ENCODE measurements around the gene MBNL2. TPM values are rescaled to one million over a fixed set of nuclear protein-coding genes. Genes with fewer than 3 reads are reported as not detected.

MBNL2 gene
- total and polyA plus RNA-seq, 2 experiments from 2014 or later: 0.55 to 3.2 TPM

- Histone ChIP-seq H3K79me2 (replicated peaks; ENCODE audit: insufficient read depth) (no peaks in the 10 kb centered on the region), H3K4me2 (no peak overlapping the region), H3K4me3 (no peak overlapping the region), H3K4me1 (ENCODE audit: insufficient read depth) (peaks cover 26% of the 10 kb centered on the region), H3K36me3 (ENCODE audit: insufficient read depth) (no peaks in the 10 kb centered on the region), H3K27me3 (ENCODE audit: insufficient read depth) (no peaks in the 10 kb centered on the region), H3K27ac (ENCODE audit: low read depth) (no peak overlapping the region), H3K9me2 (ENCODE audit: insufficient read depth) (no peaks in the 10 kb centered on the region), H3F3A (replicated peaks; ENCODE audit: low read depth) (no peaks in the 10 kb centered on the region), H4K20me1 (replicated peaks; ENCODE audit: insufficient read depth) (no peaks in the 10 kb centered on the region), H2AFZ (no peak overlapping the region)
- H3K36me3 Mint-ChIP-seq (ENCODE audit: low read depth): no peaks in the 10 kb centered on the region; the same call in 2 of the 3 replicates
- DNase-seq (ENCODE audit: low spot score) (no peak), ATAC-seq (no peak)
- H3K27me3 Mint-ChIP-seq (ENCODE audit: insufficient read depth, low read depth, poor library complexity): no peaks in the 10 kb centered on the region
- H3K4me1 Mint-ChIP-seq: peaks cover 14% of the 10 kb centered on the region
- H3K4me3 Mint-ChIP-seq: no peak overlapping the region
- H3K9me3 Mint-ChIP-seq: no peaks in the 10 kb centered on the region
- TF ChIP-seq EZH2phosphoT487 (IDR thresholded peaks at IDR 0.05; ENCODE audit: unreplicated experiment): no peak
- no peak for TF ChIP-seq NANOG (IDR thresholded peaks at IDR 0.05; ENCODE audit: borderline replicate concordance)
- no peak for TF ChIP-seq JUNB (IDR thresholded peaks at IDR 0.05; ENCODE audit: unreplicated experiment)
- TF ChIP-seq STAT1 (IDR thresholded peaks at IDR 0.05; ENCODE audit: unreplicated experiment): no peak
- no peak for TF ChIP-seq EZH2 (IDR thresholded peaks at IDR 0.05; ENCODE audit: low read depth, unreplicated experiment)
- no peak for TF ChIP-seq ZNF331 (CRISPR knock-in tag; IDR thresholded peaks at IDR 0.05; ENCODE audit: low read depth)
- TF ChIP-seq POLR2AphosphoS5 (IDR thresholded peaks at IDR 0.05; ENCODE audit: low read depth): no peak
- no peak for TF ChIP-seq ZNF462 (CRISPR knock-in tag; IDR thresholded peaks at IDR 0.05)
- no peak for TF ChIP-seq ZNF114 (CRISPR knock-in tag; IDR thresholded peaks at IDR 0.05)
- no peak for TF ChIP-seq CREB1 (CRISPR knock-in tag; IDR thresholded peaks at IDR 0.05; ENCODE audit: low read depth)
- TF ChIP-seq ETS1 (IDR thresholded peaks at IDR 0.05): no peak
- TF ChIP-seq CTCF (conservative IDR thresholded peaks at IDR 0.05; ENCODE audit: low read depth in 2 of 2): no peak
- TF ChIP-seq REST (IDR thresholded peaks at IDR 0.05; ENCODE audit: unreplicated experiment): no peak
- H3K27ac Mint-ChIP-seq: no peak overlapping the region
Observed at GRCh38 chr13:97425590-97425989, 203.5 kb downstream of the MBNL2 start.
